ENCODE results near the gene IKZF1. TPM values are rescaled to one million over a fixed set of nuclear protein-coding genes. Genes with fewer than 3 reads are reported as not detected.

The IKZF1 gene
- total and polyA plus RNA-seq, 9 of the 15 experiments (the other 6 are each of a cell fraction or from before 2014, with no cell fraction given), result 12.6 to 85.3 (median 44.7) TPM

- TF ChIP-seq ZNF518B (CRISPR knock-in tag; IDR thresholded peaks at IDR 0.05) (no peak), ZKSCAN1 (IDR thresholded peaks at IDR 0.05; ENCODE audit: low read depth, low read length) (no peak), ZNF263 (CRISPR knock-in tag; IDR thresholded peaks at IDR 0.05; ENCODE audit: borderline replicate concordance) (no peak; the same call in 1 of the 2 replicates), ZNF324 (CRISPR knock-in tag; IDR thresholded peaks at IDR 0.05) (no peak), TCF7L2 (IDR thresholded peaks at IDR 0.05; ENCODE audit: low read depth, low read length) (no peak), KAT8 (IDR thresholded peaks at IDR 0.05; ENCODE audit: low read depth) (no peak), ZNF174 (CRISPR knock-in tag; IDR thresholded peaks at IDR 0.05) (no peak), MAFK (IDR thresholded peaks at IDR 0.05; ENCODE audit: low read length) (peak; percentile 71), MCM3 (IDR thresholded peaks at IDR 0.05) (no peak), ZBTB43 (CRISPR knock-in tag; IDR thresholded peaks at IDR 0.05) (no peak), ZNF79 (CRISPR knock-in tag; IDR thresholded peaks at IDR 0.05; ENCODE audit: low read depth) (no peak), CBX3 (IDR thresholded peaks at IDR 0.05; ENCODE audit: borderline replicate concordance in 1 of 2, low read length in 2 of 2) (0 out of 3 replicates have a peak, but pooled peaks of 1 of the 2 experiments have one; percentile 14), FOXK1 (CRISPR knock-in tag; IDR thresholded peaks at IDR 0.05; ENCODE audit: borderline replicate concordance) (no peak), ZNF224 (CRISPR knock-in tag; IDR thresholded peaks at IDR 0.05) (no peak), RREB1 (CRISPR knock-in tag; IDR thresholded peaks at IDR 0.05) (no peak), PYGO2 (tag; IDR thresholded peaks at IDR 0.05) (no peak), NR1H2 (CRISPR knock-in tag; IDR thresholded peaks at IDR 0.05) (no peak), ZNF785 (CRISPR knock-in tag; IDR thresholded peaks at IDR 0.05) (no peak), SMARCE1 (IDR thresholded peaks at IDR 0.05) (peak; percentile 75), ZBTB8A (IDR thresholded peaks at IDR 0.05; ENCODE audit: partially characterized antibody) (no peak), ELF2 (CRISPR knock-in tag; IDR thresholded peaks at IDR 0.05) (no peak)
Observed at GRCh38 chr7:50355817-50356178, 51.3 kb downstream of the IKZF1 start (continued).
